Measurements from ENCODE around the gene HCFC2.

DNA sequence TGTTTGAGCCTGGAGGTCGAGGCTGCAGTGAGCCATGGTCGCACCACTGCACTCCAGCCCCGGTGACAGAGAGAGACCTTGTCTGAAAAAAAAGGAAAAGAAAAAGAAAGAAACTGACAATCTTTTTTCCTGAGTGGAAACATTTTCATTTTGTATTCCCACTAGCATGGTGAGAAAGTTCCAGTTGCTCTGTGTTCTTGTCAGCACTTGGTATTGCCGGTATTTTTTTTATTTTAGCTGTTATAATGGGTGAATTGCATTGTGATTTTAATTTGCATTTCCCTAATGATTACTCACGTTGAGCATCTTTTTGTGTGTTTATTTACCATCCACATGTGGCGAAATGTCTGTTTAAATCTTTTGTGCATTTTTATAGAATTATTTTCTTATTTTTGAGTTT, 40.0 kb upstream of the HCFC2 start:
- TF ChIP-seq, protein P1, sequence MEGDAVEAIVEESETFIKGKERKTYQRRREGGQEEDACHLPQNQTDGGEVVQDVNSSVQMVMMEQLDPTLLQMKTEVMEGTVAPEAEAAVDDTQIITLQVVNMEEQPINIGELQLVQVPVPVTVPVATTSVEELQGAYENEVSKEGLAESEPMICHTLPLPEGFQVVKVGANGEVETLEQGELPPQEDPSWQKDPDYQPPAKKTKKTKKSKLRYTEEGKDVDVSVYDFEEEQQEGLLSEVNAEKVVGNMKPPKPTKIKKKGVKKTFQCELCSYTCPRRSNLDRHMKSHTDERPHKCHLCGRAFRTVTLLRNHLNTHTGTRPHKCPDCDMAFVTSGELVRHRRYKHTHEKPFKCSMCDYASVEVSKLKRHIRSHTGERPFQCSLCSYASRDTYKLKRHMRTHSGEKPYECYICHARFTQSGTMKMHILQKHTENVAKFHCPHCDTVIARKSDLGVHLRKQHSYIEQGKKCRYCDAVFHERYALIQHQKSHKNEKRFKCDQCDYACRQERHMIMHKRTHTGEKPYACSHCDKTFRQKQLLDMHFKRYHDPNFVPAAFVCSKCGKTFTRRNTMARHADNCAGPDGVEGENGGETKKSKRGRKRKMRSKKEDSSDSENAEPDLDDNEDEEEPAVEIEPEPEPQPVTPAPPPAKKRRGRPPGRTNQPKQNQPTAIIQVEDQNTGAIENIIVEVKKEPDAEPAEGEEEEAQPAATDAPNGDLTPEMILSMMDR (IDR thresholded peaks at IDR 0.05): no peak
- TF ChIP-seq POLR2A (IDR thresholded peaks at IDR 0.05): no peak
